Activated CD8-positive, alpha-beta memory T cell treated with anti-CD3 and anti-CD28 coated beads, Interleukin-2, amount 10 ng/mL, durations not matched to agents 7 days and 5 days (primary cell): Measurements from ENCODE around the gene SEMA4F. TPM values are rescaled to one million over a fixed set of nuclear protein-coding genes. Genes with fewer than 3 reads are reported as not detected.

Source experiments
- ATAC-seq: fragments of 150-1000 bp; cut with Tn5 transposase; one replicate; pipeline ENCODE4 v1.10.0; 2021; ENCODE audit warnings: moderate library complexity
- CTCF ChIA-PET: fragments of 350-600 bp; sonication (Branson Sonifier 250); formaldehyde crosslinking; loops from one replicate; lab custom pipeline; 2021; ENCODE audit warnings: antibody characterized with exemption; lab: Charles Lee
- DNase-seq: peaks from one replicate; pipeline ENCODE4 v3.0.0-alpha.2; 2020
- H3K27ac Mint-ChIP-seq: one replicate; pipeline ENCODE4 v1.8.0; 2021; ENCODE audit warnings: mild to moderate bottlenecking, mixed read lengths
- H3K27me3 Mint-ChIP-seq: one replicate; pipeline ENCODE4 v1.8.0; 2021; ENCODE audit warnings: mixed read lengths
- H3K36me3 Mint-ChIP-seq: one replicate; pipeline ENCODE4 v1.8.0; 2021; ENCODE audit warnings: mild to moderate bottlenecking, mixed read lengths
- H3K4me1 Mint-ChIP-seq: one replicate; pipeline ENCODE4 v1.8.0; 2021; ENCODE audit warnings: mixed read lengths
- H3K4me3 Mint-ChIP-seq: one replicate; pipeline ENCODE4 v1.8.0; 2021; ENCODE audit warnings: mild to moderate bottlenecking, moderate library complexity, mixed read lengths
- H3K9me3 Mint-ChIP-seq: one replicate; pipeline ENCODE4 v1.8.0; 2022; ENCODE audit warnings: low read depth, mixed read lengths
- total RNA-seq, 2 experiments: library from RNA; stranded (reverse); gene quantifications; one replicate each; pipeline ENCODE4 v1.2.3, GENCODE V29; 2021

SEMA4F gene
- total RNA-seq, 2 experiments from 2014 or later: 4.1 to 6.8 TPM

DNA sequence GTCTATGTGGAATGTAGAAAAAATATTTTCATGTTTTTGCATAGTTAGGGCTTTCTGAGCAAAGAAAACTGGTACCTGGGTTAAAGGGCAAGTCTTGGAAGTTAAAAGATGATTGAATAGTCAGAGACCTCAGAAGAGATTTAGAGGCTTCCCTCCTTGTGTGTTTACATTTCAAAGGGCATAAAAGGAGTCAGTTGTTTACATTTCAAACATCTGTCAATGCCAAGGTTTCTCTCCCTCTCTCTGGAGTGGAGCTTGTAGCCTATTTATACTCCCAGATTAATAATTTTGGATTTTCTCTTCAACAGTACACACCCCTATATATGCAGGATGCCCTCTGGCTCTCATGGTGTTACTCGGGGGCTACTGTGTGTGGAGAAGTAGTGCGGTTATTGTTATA, 14.5 kb upstream of the SEMA4F start:
- Mint-ChIP-seq H3K36me3 (no peaks in the 10 kb centered on the region), H3K4me1 (no peaks in the 10 kb centered on the region), H3K9me3 (no peaks in the 10 kb centered on the region), H3K27me3 (peaks cover 61% of the 10 kb centered on the region), H3K4me3 (no peak overlapping the region), H3K27ac (no peak overlapping the region)
- DNase-seq: no peak
- CTCF ChIA-PET: no interaction called here
- ATAC-seq: no peak

DNA sequence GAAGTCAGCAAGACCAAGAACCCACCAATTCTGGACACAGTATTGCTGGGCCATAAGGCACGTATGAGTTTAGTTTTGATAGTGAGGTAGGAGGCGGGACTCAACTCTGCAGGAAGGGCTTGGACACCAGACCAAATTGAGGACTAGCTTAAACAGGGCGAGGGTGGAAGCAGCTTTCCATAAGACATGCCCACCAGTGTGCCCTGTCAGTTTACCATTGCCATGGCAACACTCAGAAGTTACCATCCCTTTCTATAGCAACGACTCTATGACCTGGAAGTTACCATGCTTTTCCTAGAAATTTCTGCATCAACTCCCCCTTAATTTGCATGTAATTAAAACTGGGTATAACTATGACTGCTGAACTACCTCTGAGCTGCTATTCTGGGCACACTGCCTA, 8.7 kb upstream of the SEMA4F start:
- DNase-seq (no peak), ATAC-seq (no peak)
- H3K27ac Mint-ChIP-seq: no peak overlapping the region
- H3K27me3 Mint-ChIP-seq: peaks cover 46% of the 10 kb centered on the region
- no peak overlapping the region for H3K4me3 Mint-ChIP-seq
- peaks cover 3% of the 10 kb centered on the region for H3K4me1 Mint-ChIP-seq
- H3K36me3 Mint-ChIP-seq: peaks cover 1% of the 10 kb centered on the region
- CTCF ChIA-PET: no interaction called here
- no peaks in the 10 kb centered on the region for H3K9me3 Mint-ChIP-seq

DNA sequence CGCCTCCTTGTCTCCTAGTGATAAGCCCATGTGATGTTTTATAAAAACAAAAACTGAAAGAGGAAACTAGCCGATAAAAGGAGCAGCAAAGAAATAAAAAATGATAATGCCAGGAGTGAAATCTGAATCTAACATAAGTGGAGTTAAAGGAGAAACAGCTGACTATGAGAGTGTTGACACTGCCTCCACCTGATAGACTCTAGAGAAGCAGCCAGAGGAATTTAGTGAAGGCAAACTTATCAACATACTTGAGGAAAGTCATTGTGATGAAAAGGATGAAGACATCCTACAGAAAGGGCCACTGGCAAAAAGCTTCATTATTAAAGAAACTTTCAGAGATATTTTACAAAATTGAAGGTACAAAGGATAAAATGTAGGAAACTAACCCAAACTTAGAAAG, 7.8 kb upstream of the SEMA4F start:
- H3K4me3 Mint-ChIP-seq: no peak overlapping the region
- no peak for DNase-seq
- peaks cover 42% of the 10 kb centered on the region for H3K27me3 Mint-ChIP-seq
- CTCF ChIA-PET: interaction anchor here (1.2 kb wide), 1 partner anchor 57 kb away, joined by 3 read pairs; no protein-coding TSS in a partner anchor
- peaks cover 1% of the 10 kb centered on the region for H3K36me3 Mint-ChIP-seq
- H3K27ac Mint-ChIP-seq: no peak overlapping the region
- no peaks in the 10 kb centered on the region for H3K9me3 Mint-ChIP-seq
- peaks cover 3% of the 10 kb centered on the region for H3K4me1 Mint-ChIP-seq
- ATAC-seq: no peak

DNA sequence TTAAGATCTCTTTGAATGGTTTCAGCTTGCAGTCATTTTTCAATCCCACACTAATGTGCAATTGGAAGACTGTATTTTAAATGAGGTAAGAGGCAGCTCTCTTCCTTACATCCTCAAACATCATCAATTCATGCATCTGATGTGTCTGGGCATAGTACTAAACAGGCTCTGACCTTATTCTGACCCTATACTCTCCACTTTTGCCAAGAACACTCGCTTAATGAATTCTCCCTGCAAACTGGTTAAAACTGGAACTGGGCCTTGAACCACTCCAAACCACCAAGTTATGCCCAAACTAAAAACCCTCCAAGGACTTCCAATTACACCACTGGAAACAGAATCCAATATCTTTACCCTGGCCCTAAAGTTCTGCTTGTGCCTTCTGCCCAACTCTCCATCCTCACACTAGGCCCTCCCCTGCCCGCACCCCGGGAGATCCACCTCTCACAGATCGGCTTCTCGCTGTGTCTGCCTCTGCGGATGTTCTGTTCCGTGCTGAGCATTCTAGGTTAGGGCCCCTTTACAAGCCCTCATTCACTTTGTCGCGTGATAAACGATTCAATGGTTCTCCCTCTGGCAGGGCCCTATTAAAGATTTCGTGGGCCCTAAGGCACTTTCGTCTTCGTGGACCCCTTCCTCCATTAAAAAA, 7.1 kb upstream of the SEMA4F start:
- Mint-ChIP-seq H3K27me3 (peaks cover 39% of the 10 kb centered on the region), H3K36me3 (peaks cover 1% of the 10 kb centered on the region), H3K4me1 (peaks cover 3% of the 10 kb centered on the region), H3K9me3 (no peaks in the 10 kb centered on the region), H3K27ac (no peak overlapping the region), H3K4me3 (no peak overlapping the region)
- no peak for DNase-seq
- CTCF ChIA-PET: interaction anchor here (1.2 kb wide), 1 partner anchor 58 kb away, joined by 3 read pairs; no protein-coding TSS in a partner anchor
- no peak for ATAC-seq

DNA sequence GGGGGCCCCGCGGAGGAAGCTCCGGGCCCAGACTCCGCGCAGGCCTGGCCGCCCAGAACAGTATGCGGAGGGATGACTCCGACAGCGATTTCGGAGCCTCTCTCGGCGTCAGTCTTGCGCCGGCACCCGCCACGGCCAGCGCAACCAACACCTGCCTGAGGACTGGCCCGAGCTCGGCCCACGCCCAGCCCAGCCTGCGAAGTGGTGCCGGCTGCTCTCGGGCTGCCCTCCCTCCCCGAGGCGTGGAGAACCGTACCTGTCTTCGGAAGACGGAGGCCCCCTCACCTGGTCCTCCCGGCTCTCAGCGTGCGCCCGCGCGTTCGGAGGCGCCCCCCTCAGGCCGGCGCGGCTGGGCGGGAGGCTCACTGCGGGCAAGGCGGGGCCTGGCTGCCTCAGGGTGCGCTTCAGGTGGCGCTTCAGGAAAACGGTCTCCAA, 6.0 kb upstream of the SEMA4F start, which contains the start of gene M1AP:
Gene M1AP (minus strand): TSS at position 322 of the 435 bp plus-strand sequence. CDS start 8,055 bp downstream, outside the sequence.
- H3K9me3 Mint-ChIP-seq: no peaks in the 10 kb centered on the region

DNA sequence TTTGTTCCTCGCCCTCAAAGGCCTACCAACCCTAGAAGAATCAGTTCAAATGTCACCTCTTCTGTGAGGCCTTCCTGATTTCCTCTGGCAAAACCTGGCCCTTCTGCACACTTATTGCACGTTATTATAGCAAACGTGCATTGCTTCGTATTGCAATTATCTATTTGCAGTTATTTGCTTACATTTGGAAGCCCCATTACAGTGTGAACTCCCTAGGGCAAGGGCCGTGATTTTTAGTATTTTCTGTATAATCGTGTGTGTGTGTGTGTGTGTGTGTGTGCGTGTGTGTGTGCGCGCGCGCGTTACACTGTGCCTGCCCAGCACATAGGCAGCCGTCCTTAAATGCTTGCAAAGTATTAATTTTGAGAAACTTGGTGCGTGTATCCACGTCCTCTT, 460 bp upstream of the SEMA4F start:
- H3K36me3 Mint-ChIP-seq: no peaks in the 10 kb centered on the region
- H3K4me1 Mint-ChIP-seq: peaks cover 16% of the 10 kb centered on the region
- H3K27ac Mint-ChIP-seq: peak overlapping the region; percentile 67
- peak overlapping the region; percentile 76 for H3K4me3 Mint-ChIP-seq
- CTCF ChIA-PET: no interaction called here
- DNase-seq (no peak), ATAC-seq (peak; percentile 29)
- peaks cover 19% of the 10 kb centered on the region for H3K27me3 Mint-ChIP-seq
- H3K9me3 Mint-ChIP-seq: no peaks in the 10 kb centered on the region

More for the DNA sequence above, 6.0 kb upstream of the SEMA4F start, which contains the start of gene M1AP:
- peaks cover 1% of the 10 kb centered on the region for H3K36me3 Mint-ChIP-seq
- ATAC-seq: peak; percentile 45
- H3K27me3 Mint-ChIP-seq: peaks cover 36% of the 10 kb centered on the region
- no peak within 1 kb of the TSS for H3K27ac Mint-ChIP-seq
- H3K4me1 Mint-ChIP-seq: peaks cover 7% of the 10 kb centered on the region
- no peak within 1 kb of the TSS for H3K4me3 Mint-ChIP-seq
- no peak for DNase-seq
- CTCF ChIA-PET: interaction anchor here (0.5 kb wide), 1 partner anchor 487 kb away, joined by 3 read pairs; no protein-coding TSS in a partner anchor

DNA sequence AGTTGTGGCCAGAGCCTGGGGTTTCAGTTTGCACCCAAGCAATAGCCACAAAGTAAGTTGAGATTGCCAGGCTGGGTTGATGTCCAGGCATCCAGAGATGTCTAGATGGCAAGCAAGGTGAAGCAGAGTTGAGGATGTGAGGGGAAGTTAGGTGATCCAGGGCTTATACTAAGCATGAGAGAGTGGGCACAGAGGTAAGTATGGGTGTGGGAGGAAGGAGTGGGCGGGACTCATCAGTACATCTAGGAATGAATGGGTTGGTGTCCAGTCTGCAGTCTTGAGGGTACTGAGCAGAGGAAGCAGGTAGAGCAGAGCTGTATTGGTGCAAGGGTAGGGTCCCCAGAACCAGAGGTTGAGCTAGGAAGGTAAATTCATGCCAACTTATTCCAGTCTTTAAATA, 1.5 kb downstream of the SEMA4F start:
- H3K27ac Mint-ChIP-seq: no peak overlapping the region
- CTCF ChIA-PET: interaction anchor here (1.0 kb wide), 1 partner anchor 221 kb away, joined by 3 read pairs; no protein-coding TSS in a partner anchor
- no peaks in the 10 kb centered on the region for H3K9me3 Mint-ChIP-seq
- DNase-seq: no peak
- peaks cover 8% of the 10 kb centered on the region for H3K27me3 Mint-ChIP-seq
- no peak for ATAC-seq
- peak overlapping the region; percentile 76 for H3K4me3 Mint-ChIP-seq
- H3K4me1 Mint-ChIP-seq: peaks cover 21% of the 10 kb centered on the region
- no peaks in the 10 kb centered on the region for H3K36me3 Mint-ChIP-seq

DNA sequence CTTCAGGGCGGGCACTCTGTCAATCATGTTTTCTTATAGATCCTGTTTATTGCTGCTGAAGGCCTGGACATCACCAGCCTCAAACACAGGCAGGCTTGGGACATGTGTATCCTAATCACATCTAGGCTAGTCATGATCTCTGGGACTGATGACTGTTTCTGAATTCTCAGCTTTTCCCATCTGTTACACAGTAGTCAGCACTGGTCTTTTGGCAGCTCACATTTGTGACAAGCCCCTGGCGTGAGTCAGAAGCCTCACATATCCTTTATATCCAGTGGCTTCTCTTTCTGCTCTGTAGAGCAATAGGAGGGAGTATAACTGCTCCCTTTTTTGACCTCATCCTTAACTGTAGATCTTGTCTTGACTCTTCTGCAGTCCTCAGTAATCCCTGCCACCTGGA, 4.5 kb downstream of the SEMA4F start:
- Mint-ChIP-seq H3K27me3 (peaks cover 4% of the 10 kb centered on the region), H3K4me1 (peaks cover 16% of the 10 kb centered on the region), H3K4me3 (no peak overlapping the region), H3K36me3 (no peaks in the 10 kb centered on the region), H3K27ac (no peak overlapping the region), H3K9me3 (no peaks in the 10 kb centered on the region)
- DNase-seq (no peak), ATAC-seq (no peak)
- CTCF ChIA-PET: no interaction called here

DNA sequence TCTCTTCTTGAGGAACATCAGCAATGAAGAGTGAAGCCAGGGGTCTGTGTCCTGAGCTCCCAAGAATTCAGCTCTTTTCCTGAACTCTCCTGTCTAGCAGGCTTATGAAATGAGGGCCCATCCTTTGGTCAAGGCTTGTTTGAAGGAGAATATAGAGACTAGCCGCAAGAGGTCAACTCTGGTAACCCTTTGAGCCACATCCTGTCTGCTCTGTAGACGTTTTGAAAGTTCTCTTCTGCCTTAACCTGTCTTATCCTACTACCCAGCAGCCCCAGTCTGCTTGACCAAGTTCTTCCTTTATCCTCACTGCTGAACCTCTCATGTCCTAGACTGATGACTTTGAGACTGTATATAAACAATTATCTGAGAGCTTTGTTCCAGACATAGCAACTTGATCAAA, 5.4 kb downstream of the SEMA4F start:
- no peaks in the 10 kb centered on the region for H3K36me3 Mint-ChIP-seq
- DNase-seq: no peak
- H3K4me3 Mint-ChIP-seq: no peak overlapping the region
- H3K9me3 Mint-ChIP-seq: no peaks in the 10 kb centered on the region
- peaks cover 4% of the 10 kb centered on the region for H3K27me3 Mint-ChIP-seq
- CTCF ChIA-PET: no interaction called here
- peaks cover 14% of the 10 kb centered on the region for H3K4me1 Mint-ChIP-seq
- ATAC-seq: no peak
- no peak overlapping the region for H3K27ac Mint-ChIP-seq

DNA sequence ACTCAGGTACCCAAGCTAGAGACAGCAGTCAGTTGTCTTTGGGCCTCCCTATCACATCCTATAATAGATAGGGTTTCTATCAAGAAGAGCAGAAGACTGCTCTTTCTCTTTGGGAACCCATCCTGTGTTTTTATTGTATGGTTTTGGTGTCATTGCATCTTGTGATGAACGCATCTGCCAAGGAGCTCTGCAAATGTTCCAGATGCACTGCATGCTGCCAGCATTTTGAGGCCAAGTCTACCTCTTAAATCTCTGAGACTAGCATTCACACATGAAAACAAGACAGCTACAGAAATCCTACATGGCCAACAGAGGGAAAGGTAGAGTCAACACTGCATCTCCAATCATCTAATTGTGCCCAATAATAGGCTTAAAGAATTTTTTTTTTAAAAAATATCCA, 14.0 kb downstream of the SEMA4F start:
- H3K36me3 Mint-ChIP-seq: no peaks in the 10 kb centered on the region
- H3K4me1 Mint-ChIP-seq: no peaks in the 10 kb centered on the region
- H3K27me3 Mint-ChIP-seq: no peaks in the 10 kb centered on the region
- H3K4me3 Mint-ChIP-seq: no peak overlapping the region
- no peaks in the 10 kb centered on the region for H3K9me3 Mint-ChIP-seq
- no peak overlapping the region for H3K27ac Mint-ChIP-seq
- CTCF ChIA-PET: no interaction called here
- DNase-seq: no peak
- no peak for ATAC-seq

DNA sequence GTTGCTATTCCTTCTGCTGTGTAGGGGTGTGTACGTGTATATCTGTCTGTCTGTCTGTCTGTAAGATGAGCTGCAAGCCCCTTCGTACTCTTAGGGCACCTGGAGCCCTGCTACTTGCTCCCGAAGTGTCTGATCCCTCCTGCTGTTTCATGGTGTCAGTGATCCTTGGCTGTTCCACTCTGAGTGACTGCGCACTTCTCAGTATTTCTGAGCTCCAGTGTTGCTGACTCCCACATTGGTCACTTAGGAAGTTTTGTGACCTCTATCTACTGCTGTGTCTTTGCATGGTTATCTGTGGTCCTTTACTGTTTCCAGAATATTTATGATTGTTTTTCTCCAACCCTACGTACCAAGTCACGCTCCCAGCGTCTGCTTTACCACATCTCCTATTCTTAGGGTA, 16.2 kb downstream of the SEMA4F start:
- ATAC-seq (no peak), DNase-seq (no peak)
- no peaks in the 10 kb centered on the region for H3K27me3 Mint-ChIP-seq
- H3K27ac Mint-ChIP-seq: no peak overlapping the region
- H3K4me3 Mint-ChIP-seq: no peak overlapping the region
- CTCF ChIA-PET: no interaction called here
- H3K4me1 Mint-ChIP-seq: no peaks in the 10 kb centered on the region
- no peaks in the 10 kb centered on the region for H3K36me3 Mint-ChIP-seq
- no peaks in the 10 kb centered on the region for H3K9me3 Mint-ChIP-seq

DNA sequence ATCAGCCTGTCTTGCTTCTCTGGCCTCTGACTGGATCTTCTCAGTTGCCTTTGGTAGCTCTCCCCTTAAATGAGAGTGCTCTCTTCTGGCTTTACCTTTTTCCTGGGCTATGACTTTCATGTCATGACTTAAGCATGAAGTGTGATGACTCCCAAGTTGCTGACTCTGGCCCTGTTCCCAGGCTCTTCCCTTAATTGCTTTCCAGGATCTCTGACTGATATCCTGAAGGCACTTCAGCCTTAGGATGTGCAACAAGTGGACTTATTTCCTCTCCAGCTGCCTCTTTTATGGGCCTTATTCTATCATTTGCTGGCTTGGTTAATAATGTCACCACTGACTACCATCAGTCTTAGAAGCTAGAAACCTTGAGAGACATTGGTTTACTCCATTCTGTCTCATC, 17.4 kb downstream of the SEMA4F start:
- Mint-ChIP-seq H3K4me3 (no peak overlapping the region), H3K4me1 (no peaks in the 10 kb centered on the region), H3K27ac (no peak overlapping the region), H3K27me3 (no peaks in the 10 kb centered on the region), H3K9me3 (no peaks in the 10 kb centered on the region), H3K36me3 (no peaks in the 10 kb centered on the region)
- DNase-seq (no peak), ATAC-seq (no peak)
- CTCF ChIA-PET: no interaction called here

DNA sequence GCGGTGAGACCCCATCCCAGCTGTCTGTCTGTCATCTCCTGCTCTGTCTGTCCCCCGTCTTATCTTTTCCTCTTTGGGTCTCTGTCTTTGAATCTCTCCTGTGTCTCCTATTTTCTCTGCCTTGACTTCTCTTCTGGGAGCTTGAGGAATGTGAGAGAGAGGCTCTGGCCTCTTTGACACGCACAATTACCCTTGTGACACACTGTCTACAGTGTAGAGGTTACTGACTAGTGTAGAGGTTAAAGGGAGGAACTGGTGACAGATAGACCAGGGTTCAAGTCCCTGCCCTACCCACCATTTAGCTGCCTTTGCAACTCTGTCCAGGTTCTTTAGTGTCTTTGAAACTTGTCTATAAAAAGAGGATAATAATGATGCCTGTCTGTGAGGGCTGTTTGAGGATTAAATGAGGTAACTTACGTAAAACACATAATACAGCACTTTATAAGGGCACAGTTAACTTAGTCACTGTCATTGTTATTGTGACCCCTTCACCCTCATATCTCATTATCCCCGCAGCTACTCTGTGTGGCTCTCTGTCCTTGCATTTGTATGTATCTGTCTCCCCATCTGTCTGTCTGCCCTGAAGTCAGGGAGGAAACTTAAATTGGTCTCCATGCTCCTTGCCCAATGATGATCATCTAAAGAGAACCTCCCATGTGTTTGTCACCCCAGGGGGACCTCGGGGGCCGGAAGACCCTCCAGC, 19.9 kb downstream of the SEMA4F start:
- H3K36me3 Mint-ChIP-seq: peaks cover 2% of the 10 kb centered on the region
- no peaks in the 10 kb centered on the region for H3K9me3 Mint-ChIP-seq
- DNase-seq (no peak), ATAC-seq (no peak)
- CTCF ChIA-PET: no interaction called here
- no peak overlapping the region for H3K4me3 Mint-ChIP-seq
- no peaks in the 10 kb centered on the region for H3K4me1 Mint-ChIP-seq
- H3K27me3 Mint-ChIP-seq: no peaks in the 10 kb centered on the region
- no peak overlapping the region for H3K27ac Mint-ChIP-seq

DNA sequence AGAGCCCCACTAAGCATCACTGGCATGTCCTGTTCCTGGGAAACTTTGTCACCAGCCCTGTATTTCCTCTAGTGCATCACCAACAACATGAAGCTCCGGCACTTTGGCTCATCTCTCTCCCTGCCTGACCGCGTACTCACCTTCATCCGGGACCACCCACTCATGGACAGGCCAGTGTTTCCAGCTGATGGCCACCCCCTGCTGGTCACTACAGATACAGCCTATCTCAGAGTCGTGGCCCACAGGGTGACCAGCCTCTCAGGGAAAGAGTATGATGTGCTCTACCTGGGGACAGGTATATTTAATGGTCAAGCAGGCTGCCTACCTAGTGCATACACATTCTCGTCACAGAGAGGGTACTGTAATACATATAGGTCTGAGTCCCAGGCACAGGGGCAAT, 21.0 kb downstream of the SEMA4F start:
- no peak overlapping the region for H3K27ac Mint-ChIP-seq
- H3K4me3 Mint-ChIP-seq: no peak overlapping the region
- H3K36me3 Mint-ChIP-seq: peaks cover 2% of the 10 kb centered on the region
- no peak for DNase-seq
- no peak for ATAC-seq
- CTCF ChIA-PET: interaction anchor here (1.1 kb wide), 1 partner anchor 340 kb away, joined by 3 read pairs; no protein-coding TSS in a partner anchor
- H3K27me3 Mint-ChIP-seq: no peaks in the 10 kb centered on the region
- no peaks in the 10 kb centered on the region for H3K4me1 Mint-ChIP-seq
- H3K9me3 Mint-ChIP-seq: no peaks in the 10 kb centered on the region
